ENCODE measurements around the gene RBM7. TPM values are rescaled to one million over a fixed set of nuclear protein-coding genes. Genes with fewer than 3 reads are reported as not detected.

The RBM7 gene
- total and polyA plus RNA-seq, 2 donors (not counting 3 experiments of a cell fraction or from before 2014, with no cell fraction given): 16.4 to 38.4 TPM

- BruUV-seq (replicated peaks): no TSS peak
- Histone ChIP-seq H4K20me1 (replicated peaks; ENCODE audit: control insufficient read depth, extremely low read depth, insufficient read depth, low read length) (no peaks in the 10 kb centered on the region), H3K9me3 (replicated peaks; ENCODE audit: control insufficient read depth, insufficient read depth, low read length) (no peaks in the 10 kb centered on the region), H3K9me1 (replicated peaks; ENCODE audit: control insufficient read depth, extremely low read depth, insufficient read depth, low read length) (no peaks in the 10 kb centered on the region), H3K4me1 (ENCODE audit: control insufficient read depth, extremely low read depth, insufficient read depth, low read length) (peaks cover 23% of the 10 kb centered on the region), H3K79me2 (ENCODE audit: control insufficient read depth, insufficient read depth, low read length) (peaks cover 67% of the 10 kb centered on the region), H3K27me3 (ENCODE audit: control insufficient read depth in 2 of 2, insufficient read depth in 2 of 2, low read length in 2 of 2) (no peaks in the 10 kb centered on the region), H3K9ac (replicated peaks; ENCODE audit: extremely low read depth, insufficient read depth, low read length) (no peak overlapping the region), H3K4me3 (replicated peaks in 1 of 3; ENCODE audit: insufficient read depth in 1 of 3, low read depth in 1 of 3, low read length in 3 of 3) (no peak overlapping the region), H3K27ac (ENCODE audit: insufficient read depth, low read depth, low read length) (no peak overlapping the region), H3K4me2 (ENCODE audit: insufficient read depth, low read length) (no peak overlapping the region), H3K36me3 (ENCODE audit: control insufficient read depth in 2 of 2, extremely low read depth in 1 of 2, insufficient read depth in 2 of 2, low read length in 2 of 2) (peaks cover 2 to 12% of the 10 kb centered on the region in 2 experiments), H2AFZ (ENCODE audit: low read depth, low read length) (no peak overlapping the region)
- TF ChIP-seq EZH2 (IDR thresholded peaks at IDR 0.05; ENCODE audit: borderline replicate concordance, low read depth, low read length, severe bottlenecking): no peak
- no peak for TF ChIP-seq POLR2AphosphoS5 (IDR thresholded peaks at IDR 0.05; ENCODE audit: insufficient read depth, low read depth, low read length)
- CTCF ChIA-PET: interaction anchor here (0.6 kb wide), 1 partner anchor 101 kb away, joined by 3 read pairs; no protein-coding TSS in a partner anchor
- intact Hi-C loops (cut with micrococcal nuclease) (no loop called here), dilution Hi-C loops (cut with MboI; ENCODE audit: extremely low pct_ligation_motif_present, low sequenced_read_pairs) (no loop called here)
- POLR2A ChIA-PET: no interaction called here
- no peak for FAIRE-seq
- DNase-seq (ENCODE audit: low read depth, low spot score): no peak
Observed at GRCh38 chr11:114441921-114442320, 41.5 kb downstream of the RBM7 start.

GRCh38 chr11:114442536-114442935 lies 42.1 kb downstream of the RBM7 start:
- POLR2A ChIA-PET: interaction anchor here (0.7 kb wide), 1 partner anchor 152 kb away, joined by 6 read pairs; no protein-coding TSS in a partner anchor
- Histone ChIP-seq H3K36me3 (ENCODE audit: control insufficient read depth in 2 of 2, extremely low read depth in 1 of 2, insufficient read depth in 2 of 2, low read length in 2 of 2) (peaks cover 2 to 12% of the 10 kb centered on the region in 2 experiments), H3K27me3 (ENCODE audit: control insufficient read depth in 2 of 2, insufficient read depth in 2 of 2, low read length in 2 of 2) (no peaks in the 10 kb centered on the region), H3K9me3 (replicated peaks; ENCODE audit: control insufficient read depth, insufficient read depth, low read length) (no peaks in the 10 kb centered on the region), H2AFZ (ENCODE audit: low read depth, low read length) (no peak overlapping the region), H3K9ac (replicated peaks; ENCODE audit: extremely low read depth, insufficient read depth, low read length) (no peak overlapping the region), H3K27ac (ENCODE audit: insufficient read depth, low read depth, low read length) (no peak overlapping the region), H4K20me1 (replicated peaks; ENCODE audit: control insufficient read depth, extremely low read depth, insufficient read depth, low read length) (no peaks in the 10 kb centered on the region), H3K79me2 (ENCODE audit: control insufficient read depth, insufficient read depth, low read length) (peaks cover 67% of the 10 kb centered on the region), H3K4me2 (ENCODE audit: insufficient read depth, low read length) (no peak overlapping the region), H3K4me3 (replicated peaks in 1 of 3; ENCODE audit: insufficient read depth in 1 of 3, low read depth in 1 of 3, low read length in 3 of 3) (no peak overlapping the region), H3K9me1 (replicated peaks; ENCODE audit: control insufficient read depth, extremely low read depth, insufficient read depth, low read length) (no peaks in the 10 kb centered on the region), H3K4me1 (ENCODE audit: control insufficient read depth, extremely low read depth, insufficient read depth, low read length) (peaks cover 23% of the 10 kb centered on the region)
- DNase-seq (ENCODE audit: low read depth, low spot score) (no peak), FAIRE-seq (no peak)
- intact Hi-C loops (cut with micrococcal nuclease) (no loop called here), dilution Hi-C loops (cut with MboI; ENCODE audit: extremely low pct_ligation_motif_present, low sequenced_read_pairs) (no loop called here)
- TF ChIP-seq GATA2 (IDR thresholded peaks at IDR 0.05; ENCODE audit: insufficient read depth, insufficient read length, low read depth, low read length) (no peak), MYC (IDR thresholded peaks at IDR 0.05; ENCODE audit: low read depth, low read length) (no peak), CTCF (IDR thresholded peaks at IDR 0.05; ENCODE audit: extremely low read depth in 1 of 2, insufficient read depth in 1 of 2, low read depth in 1 of 2, low read length in 2 of 2) (no peak), POLR2A (IDR thresholded peaks at IDR 0.05; ENCODE audit: low read depth, low read length) (no peak), JUN (IDR thresholded peaks at IDR 0.05; ENCODE audit: borderline replicate concordance, insufficient read depth, insufficient read length, low read depth) (no peak), MAX (IDR thresholded peaks at IDR 0.05; ENCODE audit: insufficient read depth, insufficient read length) (no peak), FOS (IDR thresholded peaks at IDR 0.05; ENCODE audit: borderline replicate concordance, insufficient read depth, low read length) (no peak), EZH2 (IDR thresholded peaks at IDR 0.05; ENCODE audit: borderline replicate concordance, low read depth, low read length, severe bottlenecking) (no peak), POLR2AphosphoS5 (IDR thresholded peaks at IDR 0.05; ENCODE audit: insufficient read depth, low read depth, low read length) (no peak)
- BruUV-seq (replicated peaks): no TSS peak
- CTCF ChIA-PET: interaction anchor here (0.6 kb wide), 1 partner anchor 102 kb away, joined by 3 read pairs; no protein-coding TSS in a partner anchor
